DMS 273 (cell line): ENCODE measurements around the gene PRG3.
"Not testable (repeated sequence)": the region's sequence is repeated elsewhere in the genome, so short reads cannot be mapped to it uniquely, and the experiment has no call there.

ENCODE experiments used
- DNase-seq: peaks from one replicate; lab custom pipeline; 2025; ENCODE audit not compliant: unreplicated experiment; lab: John Stamatoyannopoulos, UW

The PRG3 gene

DNA sequence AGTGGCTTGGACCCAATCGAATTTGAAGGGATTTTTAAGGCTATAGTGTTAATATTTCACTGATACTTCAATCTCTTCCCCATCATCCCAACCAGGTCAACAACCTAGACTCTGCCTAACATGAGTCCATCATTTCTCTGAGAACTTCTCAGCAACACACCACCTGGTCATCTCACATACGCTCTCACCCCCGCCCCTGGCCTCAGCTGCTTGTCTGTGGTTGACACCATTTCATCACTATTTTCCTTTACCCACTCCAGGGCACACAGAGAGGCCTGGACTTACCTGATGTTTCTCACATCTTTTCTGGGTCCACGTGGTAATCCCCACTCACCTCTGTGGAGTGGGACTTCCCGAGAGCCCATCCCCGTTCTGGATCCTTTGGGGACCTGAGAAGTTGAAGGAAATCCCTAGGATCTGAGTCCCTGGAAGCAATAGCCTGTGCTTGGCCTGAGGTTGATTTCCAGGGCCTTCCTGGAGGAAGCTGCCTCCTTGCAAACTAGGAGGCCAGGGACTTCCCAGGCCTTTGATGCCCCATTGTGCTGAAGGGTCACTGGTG is 39.6 kb downstream of the PRG3 start:
- DNase-seq, result no peak

DNA sequence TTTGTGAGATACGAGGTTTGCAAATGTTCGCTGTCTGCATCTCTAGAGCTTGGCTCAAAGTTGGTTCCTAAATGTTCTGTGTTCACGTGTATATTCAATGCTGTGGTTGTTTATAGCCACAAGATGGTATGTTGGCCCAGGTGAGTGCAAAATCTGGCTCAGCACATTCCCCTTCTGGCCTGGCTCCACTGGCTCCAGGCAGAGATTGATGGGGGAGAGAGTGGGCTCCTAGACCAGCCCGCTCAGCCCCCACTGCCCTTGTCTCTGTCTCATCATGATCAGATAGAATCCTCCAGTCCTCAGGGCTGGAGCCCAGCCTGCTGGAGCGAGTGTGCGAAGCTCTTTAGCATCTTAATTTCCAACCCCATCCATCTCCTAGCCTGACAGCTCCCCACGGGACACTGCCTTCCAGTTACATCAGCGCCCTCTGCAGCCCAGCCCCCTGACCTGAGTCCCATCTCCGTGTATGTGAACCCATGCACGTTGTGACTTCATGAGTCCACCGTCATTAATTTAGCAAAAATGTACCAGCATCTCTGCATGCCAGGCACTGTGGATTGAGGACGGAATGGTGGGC is 40.8 kb downstream of the PRG3 start:
- peak; percentile 63 for DNase-seq

DNA sequence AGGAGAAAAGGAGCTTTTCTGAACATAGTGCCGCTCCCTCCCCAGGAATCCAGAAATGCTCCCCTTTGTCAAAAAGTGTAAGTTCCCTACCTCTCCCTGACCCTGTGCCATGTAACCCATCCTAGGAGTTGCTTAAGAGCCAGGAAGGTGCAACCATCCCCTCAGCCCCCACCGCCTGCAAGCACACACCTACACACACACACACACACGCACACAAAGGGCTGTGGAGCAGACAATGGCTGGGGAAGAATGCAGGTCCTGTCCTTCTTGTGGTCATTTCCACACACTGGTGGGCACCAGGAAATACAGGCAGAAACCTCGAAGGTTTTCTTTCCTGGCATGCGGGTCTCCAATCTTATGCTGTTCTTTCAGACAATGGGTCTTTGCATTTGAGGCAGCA is 41.6 kb downstream of the PRG3 start:
- DNase-seq, result no peak

DNA sequence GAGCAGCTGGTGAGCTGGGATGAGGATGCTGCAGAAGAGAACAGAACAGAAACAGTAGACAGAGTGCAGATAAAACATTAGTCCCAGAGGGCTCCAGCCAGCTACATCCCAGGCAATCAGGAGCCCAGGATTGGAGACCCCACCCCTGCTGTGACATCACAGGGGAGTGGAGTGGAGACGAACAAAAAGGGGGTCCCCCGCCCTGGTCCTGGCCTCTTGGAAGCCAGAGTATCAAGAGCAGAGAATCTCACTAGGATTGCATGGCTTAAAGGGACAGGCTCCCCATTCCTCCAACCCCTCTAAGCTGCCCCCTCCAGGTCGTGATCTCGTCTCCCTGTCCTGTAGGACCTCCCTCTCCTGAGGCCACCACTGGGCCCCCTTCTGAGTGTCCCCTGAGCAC is 42.8 kb downstream of the PRG3 start, which contains the start of gene P2RX3:
TSS of gene P2RX3 (plus strand) at position 211 of the 400 bp plus-strand sequence. CDS start 199 bp downstream, outside the sequence.
- no peak for DNase-seq

DNA sequence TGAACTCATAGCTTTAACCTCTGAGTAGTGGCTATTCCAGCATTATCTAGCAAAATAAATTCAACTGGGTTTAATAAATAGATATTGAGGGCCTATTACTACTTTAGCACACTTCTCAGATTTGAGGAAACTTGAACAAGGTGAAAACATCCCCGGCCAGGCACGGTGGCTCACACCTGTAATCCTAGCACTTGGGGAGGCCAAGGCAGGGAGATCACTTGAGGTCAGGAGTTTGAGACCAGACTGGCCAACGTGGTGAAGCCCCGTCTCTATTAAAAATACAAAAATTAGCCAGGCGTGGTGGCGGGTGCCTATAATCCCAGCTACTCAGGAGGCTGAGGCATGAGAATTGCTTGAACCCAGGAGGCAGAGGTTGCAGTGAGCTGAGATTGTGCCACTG is 44.1 kb downstream of the PRG3 start:
- not testable (repeated sequence) for DNase-seq

DNA sequence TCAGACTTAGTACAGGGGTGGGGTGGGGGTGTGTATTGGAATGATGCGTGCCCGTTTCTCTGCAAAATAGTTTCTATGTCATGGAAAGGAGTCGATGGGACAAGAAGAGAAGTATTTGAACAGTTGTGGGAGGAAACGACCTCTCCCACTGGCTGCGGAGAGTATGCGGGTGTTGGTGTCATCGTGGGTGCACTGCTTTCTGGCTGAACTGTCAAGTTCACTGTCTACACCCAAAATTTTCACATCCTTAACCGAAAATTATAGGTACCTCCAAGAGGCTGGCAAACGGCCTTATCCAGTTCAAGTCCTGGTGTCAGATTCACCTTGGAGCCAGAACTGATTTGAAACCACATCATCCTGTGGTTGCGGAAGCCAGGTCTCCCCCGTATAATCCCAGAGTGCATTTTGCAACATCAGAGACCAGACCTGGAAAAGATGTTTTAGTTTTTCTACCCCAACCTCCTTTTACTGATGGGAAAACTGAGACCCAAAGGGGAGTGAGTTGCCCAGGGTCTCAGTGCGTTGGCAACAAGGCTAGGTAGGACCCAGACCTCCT is 44.8 kb downstream of the PRG3 start:
- DNase-seq, result no peak

DNA sequence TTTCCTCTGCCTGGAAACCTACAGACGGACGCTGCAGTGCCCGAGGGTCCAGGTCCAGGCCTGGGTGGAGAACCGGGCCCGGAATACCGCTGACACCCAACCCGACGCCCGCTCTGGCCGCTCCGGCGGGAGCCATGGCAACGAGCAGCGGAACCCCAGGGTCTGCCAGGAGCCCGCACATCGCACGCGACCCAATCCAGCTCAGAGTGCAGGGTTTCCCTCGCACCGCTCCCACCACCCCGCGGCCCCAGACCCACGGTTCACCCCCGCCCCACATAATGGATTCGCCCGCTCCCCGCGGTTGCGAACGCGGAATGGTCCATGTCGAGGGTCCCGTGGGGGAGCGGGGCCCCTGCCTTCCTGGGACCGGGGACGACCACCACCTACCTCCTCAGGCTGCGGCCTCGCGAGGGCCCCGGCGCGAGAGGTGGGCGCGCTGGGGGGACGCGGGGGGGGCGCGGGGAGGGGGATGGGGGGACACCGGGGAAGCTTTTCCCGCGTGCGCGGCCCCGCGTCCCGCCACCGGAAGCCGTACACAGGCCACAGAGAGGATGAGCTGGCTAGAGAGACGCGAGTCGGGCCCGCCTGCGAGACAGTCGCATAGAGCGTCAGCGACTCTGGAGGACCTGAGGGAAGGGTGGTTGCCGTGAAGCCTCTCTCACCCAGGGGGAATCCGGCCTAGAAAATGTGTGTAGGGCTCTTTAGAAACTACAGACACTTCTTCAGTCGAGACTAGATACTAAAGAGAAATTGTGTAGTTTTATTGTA is 45.4 kb downstream of the PRG3 start, which contains the start of gene SSRP1:
TSS of gene SSRP1 (minus strand) at position 550 of the 768 bp plus-strand sequence. CDS start 771 bp downstream, outside the sequence.
- DNase-seq, result peak; percentile 90

DNA sequence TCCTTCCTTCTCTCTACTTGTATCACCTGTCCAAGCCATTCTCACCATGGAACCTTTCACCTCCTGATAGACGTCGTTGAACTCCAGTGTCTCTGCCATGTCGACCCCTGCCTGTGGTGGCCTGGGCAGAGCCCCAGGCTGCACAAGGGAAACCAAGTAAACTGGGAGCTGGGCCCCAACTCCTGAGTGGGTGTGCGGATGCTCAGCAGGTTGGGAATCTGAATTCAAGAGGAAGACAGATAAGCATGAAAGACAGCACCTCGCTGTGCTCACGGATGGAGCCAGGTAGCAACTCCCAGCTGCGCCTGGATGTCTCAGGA is 46.0 kb downstream of the PRG3 start:
- no peak for DNase-seq

DNA sequence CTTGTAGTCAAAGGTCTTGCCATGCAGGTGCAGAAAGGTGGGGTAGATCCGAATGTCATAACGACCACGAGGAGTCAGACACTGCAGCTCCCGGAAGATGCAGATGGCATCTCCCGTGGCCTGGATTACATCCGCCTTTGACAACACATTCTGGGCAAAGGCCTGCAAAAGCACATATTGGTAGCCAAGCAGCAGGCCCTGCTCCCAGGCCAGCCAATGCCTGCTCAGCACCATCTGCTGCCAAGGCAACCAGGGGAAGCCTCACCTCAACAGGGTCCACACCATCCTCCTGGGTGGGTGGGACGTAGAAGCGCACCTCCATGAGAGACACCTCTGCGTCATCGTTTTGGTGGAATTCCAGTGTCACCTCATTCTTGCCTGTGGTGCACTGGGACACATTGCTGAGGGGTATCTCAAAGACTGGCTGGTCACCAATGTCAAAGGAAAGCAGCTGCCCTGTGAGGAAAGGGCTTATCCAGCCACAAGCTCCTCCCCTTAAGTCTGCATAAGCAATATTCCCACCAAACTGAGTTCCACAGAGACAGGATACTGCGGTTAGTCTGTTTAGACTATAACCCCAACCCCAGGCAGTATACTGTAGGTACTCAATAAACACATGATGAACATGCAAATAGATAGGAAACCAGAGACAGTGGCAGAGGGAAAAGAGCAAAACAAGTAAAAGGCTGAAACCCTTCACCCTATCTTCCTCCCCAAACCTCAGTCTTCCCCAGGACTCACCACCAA is 48.1 kb downstream of the PRG3 start:
- DNase-seq, result no peak

DNA sequence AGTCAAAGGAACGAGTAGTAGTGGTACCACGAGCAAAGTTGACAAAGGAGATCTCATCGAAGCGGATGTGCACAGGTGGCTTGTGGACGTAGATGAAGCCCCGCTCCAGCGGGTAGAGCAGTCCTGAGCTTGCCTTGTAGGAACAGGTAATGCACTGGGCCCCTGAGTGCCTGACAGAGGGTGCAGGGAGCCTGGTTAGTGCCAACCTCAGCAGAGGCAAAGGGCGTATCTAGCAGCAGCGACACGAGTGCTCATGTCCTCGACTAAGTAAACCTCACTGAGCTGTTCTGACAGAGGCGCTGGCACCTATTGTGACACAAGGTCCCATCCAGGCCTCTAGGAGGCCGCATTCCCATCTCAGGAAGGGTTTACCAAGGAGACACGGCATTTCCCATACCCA is 49.2 kb downstream of the PRG3 start:
- no peak for DNase-seq

DNA sequence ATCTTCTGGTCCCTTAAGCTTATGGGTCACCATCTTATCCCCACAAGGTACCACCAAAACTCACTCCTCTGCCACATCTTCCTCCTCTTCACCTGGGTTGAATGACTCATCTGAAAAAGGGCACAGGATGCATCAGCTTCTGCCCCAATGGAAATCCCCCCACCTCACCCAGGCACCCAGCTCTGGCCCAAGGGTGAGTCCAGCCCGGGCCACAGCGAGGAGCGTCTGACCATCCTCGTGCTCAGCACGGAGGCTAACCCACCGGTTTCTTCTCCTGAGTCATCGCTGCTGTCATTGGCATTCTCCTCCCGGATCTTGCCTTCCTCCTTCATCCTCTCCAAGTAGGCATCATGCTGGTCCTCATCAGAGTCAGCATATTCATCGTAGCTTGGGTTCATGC is 50.9 kb downstream of the PRG3 start:
- DNase-seq, result no peak

DNA sequence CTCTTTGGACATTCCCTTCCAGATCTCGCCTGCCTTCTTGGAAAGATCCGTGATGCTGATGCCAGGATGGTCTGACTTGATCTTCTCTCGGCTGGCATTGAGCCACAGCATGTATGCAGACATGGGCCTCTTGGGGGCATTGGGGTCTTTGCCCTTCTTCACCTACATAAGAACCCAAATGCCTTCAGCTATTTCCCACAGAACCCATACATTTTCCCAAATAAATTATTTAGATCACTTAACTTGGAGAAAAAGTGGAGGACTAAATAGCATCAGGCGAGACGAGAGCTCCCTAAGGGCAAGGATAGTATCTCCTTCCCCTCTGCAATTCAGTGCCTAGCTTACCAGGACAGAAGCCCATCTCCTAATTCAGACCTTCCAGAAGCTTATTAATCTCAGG is 53.2 kb downstream of the PRG3 start:
- no peak for DNase-seq
